ENCODE measurements around the gene CES5A. TPM values are rescaled to one million over a fixed set of nuclear protein-coding genes. Genes with fewer than 3 reads are reported as not detected.
"Not testable (repeated sequence)": the region's sequence is repeated elsewhere in the genome, so short reads cannot be mapped to it uniquely, and the experiment has no call there.

The CES5A gene
- total RNA-seq, 2 donors from 2014 or later = 0.26 TPM; not detected in 1

DNA sequence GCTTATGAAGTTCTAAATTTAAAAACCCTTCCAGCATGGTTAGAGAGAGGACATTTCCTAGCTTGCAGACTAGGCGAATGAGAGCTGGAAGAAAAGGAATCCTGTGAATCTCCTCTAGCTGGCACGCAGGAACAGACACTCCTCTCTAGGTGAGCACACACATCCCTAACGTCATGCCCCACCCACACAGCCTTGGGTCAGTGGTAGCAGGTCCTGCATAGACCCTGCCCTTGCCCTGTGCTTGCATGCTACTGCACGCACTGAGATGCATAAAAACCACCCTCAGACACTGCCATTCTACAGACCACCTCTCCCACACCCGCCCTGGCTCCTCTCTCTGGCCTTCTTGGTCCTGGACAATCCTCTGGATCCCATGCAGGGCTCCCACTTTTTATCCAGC, 65.8 kb downstream of the CES5A start:
- Histone ChIP-seq H3K36me3 (ENCODE audit: control insufficient read depth, insufficient read depth, low read length) (no peaks in the 10 kb centered on the region), H3K9me3 (ENCODE audit: control insufficient read depth, low read length) (no peaks in the 10 kb centered on the region), H3K4me1 (ENCODE audit: control insufficient read depth, insufficient read depth, low read length) (no peaks in the 10 kb centered on the region), H3K9ac (ENCODE audit: extremely low read depth, low read length, poor library complexity, severe bottlenecking) (no peak overlapping the region), H3K27me3 (ENCODE audit: control insufficient read depth, insufficient read depth, low read length, poor library complexity, severe bottlenecking) (peaks cover 56% of the 10 kb centered on the region), H3K4me3 (ENCODE audit: low read length) (no peak overlapping the region), H3K27ac (ENCODE audit: low read depth, low read length) (no peak overlapping the region)
- 64 to 80% methylated on average over 5 of the region's 5 CpGs for WGBS, 2 experiments (ENCODE audit: insufficient coverage in 1 of 2, insufficient read length in 1 of 2)
- TF ChIP-seq, protein P1, sequence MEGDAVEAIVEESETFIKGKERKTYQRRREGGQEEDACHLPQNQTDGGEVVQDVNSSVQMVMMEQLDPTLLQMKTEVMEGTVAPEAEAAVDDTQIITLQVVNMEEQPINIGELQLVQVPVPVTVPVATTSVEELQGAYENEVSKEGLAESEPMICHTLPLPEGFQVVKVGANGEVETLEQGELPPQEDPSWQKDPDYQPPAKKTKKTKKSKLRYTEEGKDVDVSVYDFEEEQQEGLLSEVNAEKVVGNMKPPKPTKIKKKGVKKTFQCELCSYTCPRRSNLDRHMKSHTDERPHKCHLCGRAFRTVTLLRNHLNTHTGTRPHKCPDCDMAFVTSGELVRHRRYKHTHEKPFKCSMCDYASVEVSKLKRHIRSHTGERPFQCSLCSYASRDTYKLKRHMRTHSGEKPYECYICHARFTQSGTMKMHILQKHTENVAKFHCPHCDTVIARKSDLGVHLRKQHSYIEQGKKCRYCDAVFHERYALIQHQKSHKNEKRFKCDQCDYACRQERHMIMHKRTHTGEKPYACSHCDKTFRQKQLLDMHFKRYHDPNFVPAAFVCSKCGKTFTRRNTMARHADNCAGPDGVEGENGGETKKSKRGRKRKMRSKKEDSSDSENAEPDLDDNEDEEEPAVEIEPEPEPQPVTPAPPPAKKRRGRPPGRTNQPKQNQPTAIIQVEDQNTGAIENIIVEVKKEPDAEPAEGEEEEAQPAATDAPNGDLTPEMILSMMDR (conservative IDR thresholded peaks at IDR 0.05) = no peak
- no peaks in the 10 kb centered on the region for H3K9me3 Mint-ChIP-seq
- H3K4me3 Mint-ChIP-seq = no peak overlapping the region
- H3K36me3 Mint-ChIP-seq (ENCODE audit: low read depth) = no peaks in the 10 kb centered on the region
- peak; percentile 51 for DNase-seq
- H3K27me3 Mint-ChIP-seq (ENCODE audit: insufficient read depth) = peaks cover 44% of the 10 kb centered on the region
- H3K27ac Mint-ChIP-seq = no peak overlapping the region
- peaks cover 14% of the 10 kb centered on the region for H3K4me1 Mint-ChIP-seq

DNA sequence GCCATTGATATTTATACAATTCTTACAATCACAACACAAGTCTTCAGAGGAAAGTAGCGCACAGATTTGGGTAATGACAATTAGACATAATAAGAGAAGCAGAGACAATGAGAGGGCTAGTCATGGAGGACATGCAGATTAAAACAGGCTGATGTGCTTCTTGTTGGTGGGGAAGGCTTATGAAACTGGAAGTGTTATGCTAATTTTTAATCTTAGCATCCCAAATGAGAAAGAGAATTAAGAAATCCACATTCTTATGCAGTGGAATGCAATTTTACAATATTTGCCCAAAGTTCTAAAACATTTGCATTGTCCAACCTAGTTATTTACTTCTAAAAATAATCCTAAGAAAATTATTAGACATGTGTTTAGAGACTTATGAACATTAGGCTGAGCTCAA, 66.9 kb downstream of the CES5A start:
- not testable (repeated sequence) for H3K27ac ChIP-seq (ENCODE audit: low read depth, low read length); H3K4me1 ChIP-seq (ENCODE audit: control insufficient read depth, insufficient read depth, low read length); DNase-seq; H3K4me3 Mint-ChIP-seq; H3K27ac Mint-ChIP-seq; H3K36me3 Mint-ChIP-seq (ENCODE audit: low read depth); H3K4me3 ChIP-seq (ENCODE audit: low read length); H3K36me3 ChIP-seq (ENCODE audit: control insufficient read depth, insufficient read depth, low read length); H3K9ac ChIP-seq (ENCODE audit: extremely low read depth, low read length, poor library complexity, severe bottlenecking); H3K4me1 Mint-ChIP-seq; H3K9me3 ChIP-seq (ENCODE audit: control insufficient read depth, low read length); H3K9me3 Mint-ChIP-seq
- H3K27me3 Mint-ChIP-seq (ENCODE audit: insufficient read depth) = peaks cover 36% of the 10 kb centered on the region
- peaks cover 48% of the 10 kb centered on the region for H3K27me3 ChIP-seq (ENCODE audit: control insufficient read depth, insufficient read depth, low read length, poor library complexity, severe bottlenecking)
- WGBS, 2 experiments (ENCODE audit: insufficient coverage in 1 of 2, insufficient read length in 1 of 2) = no CpG with 5 or more reads among the region's 1 CpG

DNA sequence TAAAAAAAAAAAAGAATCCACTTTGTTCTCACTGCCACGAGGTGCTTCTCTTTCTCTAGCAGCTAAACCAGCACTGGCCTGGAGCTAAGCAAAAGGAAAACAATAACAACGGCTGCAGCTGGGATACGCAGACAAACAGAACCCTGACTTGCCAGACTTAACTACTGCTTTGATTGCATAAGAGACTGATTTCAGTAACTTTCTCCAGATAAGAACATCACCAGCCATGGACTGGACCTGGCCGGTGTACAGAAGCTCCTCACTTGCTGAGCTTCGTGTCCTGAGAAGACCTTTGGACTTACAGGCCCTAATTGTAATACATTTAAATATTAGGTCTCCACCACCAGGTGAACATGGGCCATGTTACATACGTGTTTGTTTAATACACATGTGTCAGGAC, 70.1 kb downstream of the CES5A start:
- not testable (repeated sequence) for DNase-seq; H3K36me3 Mint-ChIP-seq (ENCODE audit: low read depth); H3K27ac Mint-ChIP-seq; H3K36me3 ChIP-seq (ENCODE audit: control insufficient read depth, insufficient read depth, low read length); H3K4me1 Mint-ChIP-seq; H3K4me3 ChIP-seq (ENCODE audit: low read length); H3K9ac ChIP-seq (ENCODE audit: extremely low read depth, low read length, poor library complexity, severe bottlenecking); H3K27ac ChIP-seq (ENCODE audit: low read depth, low read length); H3K27me3 Mint-ChIP-seq (ENCODE audit: insufficient read depth); H3K4me1 ChIP-seq (ENCODE audit: control insufficient read depth, insufficient read depth, low read length); H3K9me3 ChIP-seq (ENCODE audit: control insufficient read depth, low read length); H3K4me3 Mint-ChIP-seq; H3K9me3 Mint-ChIP-seq
- no CpG with 5 or more reads among the region's 6 CpGs for WGBS, 2 experiments (ENCODE audit: insufficient coverage in 1 of 2, insufficient read length in 1 of 2)
- H3K27me3 ChIP-seq (ENCODE audit: control insufficient read depth, insufficient read depth, low read length, poor library complexity, severe bottlenecking) = peaks cover 17% of the 10 kb centered on the region

DNA sequence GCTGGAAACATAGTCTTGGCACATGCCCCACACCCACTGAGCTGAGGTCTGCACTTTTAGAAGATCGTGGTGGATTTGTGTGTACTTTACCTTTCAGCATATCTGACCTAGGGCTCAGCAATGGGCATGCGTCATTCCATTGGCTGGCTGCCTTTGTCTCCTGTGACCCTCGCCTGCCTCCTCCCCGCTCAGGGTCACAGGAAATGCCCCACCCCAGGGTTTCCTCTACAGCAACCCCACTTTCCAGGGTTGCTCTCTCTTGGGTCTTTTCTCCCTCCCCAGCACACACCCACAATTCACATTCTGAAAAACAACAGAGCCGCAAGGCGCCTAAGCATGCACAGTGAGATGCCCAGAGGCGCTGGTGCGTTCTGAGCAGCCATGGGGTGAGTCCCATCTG, 71.5 kb downstream of the CES5A start:
- H3K27me3 Mint-ChIP-seq (ENCODE audit: insufficient read depth); H3K4me3 ChIP-seq (ENCODE audit: low read length); H3K36me3 ChIP-seq (ENCODE audit: control insufficient read depth, insufficient read depth, low read length); H3K9me3 ChIP-seq (ENCODE audit: control insufficient read depth, low read length); H3K27ac Mint-ChIP-seq; H3K9ac ChIP-seq (ENCODE audit: extremely low read depth, low read length, poor library complexity, severe bottlenecking); H3K4me3 Mint-ChIP-seq; H3K27me3 ChIP-seq (ENCODE audit: control insufficient read depth, insufficient read depth, low read length, poor library complexity, severe bottlenecking); H3K4me1 ChIP-seq (ENCODE audit: control insufficient read depth, insufficient read depth, low read length); DNase-seq; H3K4me1 Mint-ChIP-seq; H3K36me3 Mint-ChIP-seq (ENCODE audit: low read depth); H3K9me3 Mint-ChIP-seq; H3K27ac ChIP-seq (ENCODE audit: low read depth, low read length): not testable (repeated sequence)
- WGBS, 2 experiments (ENCODE audit: insufficient coverage in 1 of 2, insufficient read length in 1 of 2) = no CpG with 5 or more reads among the region's 8 CpGs

Other genes starting within 250 kb of the CES5A start
- 1 to 10 TPM in 1 of 2 donors, not detected in 1; 1.1 TPM for gene SLC6A2, start 219.4 kb downstream of the CES5A start, total RNA-seq
- gene CES1, start 42.3 kb downstream of the CES5A start, total RNA-seq = 1 to 10 TPM in 1 of 2 donors, not detected in 1; 1.3 TPM

Data from endodermal cell (in vitro differentiated cells).